Spleen (tissue), 11 donors: ENCODE measurements around the gene SMAD5. TPM values are rescaled to one million over a fixed set of nuclear protein-coding genes. Genes with fewer than 3 reads are reported as not detected.

ENCODE experiments used
- DNase-seq: peaks from one replicate; pipeline ENCODE4 v3.0.0-alpha.2; 2020
- H3K27ac ChIP-seq, 8 donors: fragments of 200-600 bp; sonication (generic) in 7 of 8; 1 replicate in 4 of 8; 2 replicates in 4 of 8; pipeline versions ENCODE4 v1.5.0 to v1.8.0; 2016 to 2021; ENCODE audit warnings: inconsistent platforms in 4 of 8, mild to moderate bottlenecking in 4 of 8, moderate library complexity in 1 of 8
- H3K27me3 ChIP-seq, 7 donors: fragments of 200-600 bp; sonication (generic) in 6 of 7; replicated peaks in 1 of 7; 1 replicate in 4 of 7; 2 replicates in 3 of 7; pipeline versions ENCODE4 v1.5.0 to v1.8.0; 2016 to 2021; ENCODE audit warnings: inconsistent platforms in 3 of 7, mild to moderate bottlenecking in 1 of 7
- H3K36me3 ChIP-seq, 6 donors: fragments of 200-600 bp; sonication (generic) in 5 of 6; 1 replicate in 4 of 6; 2 replicates in 2 of 6; pipeline versions ENCODE4 v1.5.0 to v1.8.0; 2016 to 2021; ENCODE audit warnings: inconsistent platforms in 2 of 6
- H3K4me1 ChIP-seq, 6 donors: fragments of 200-600 bp; sonication (generic) in 5 of 6; 1 replicate in 3 of 6; 2 replicates in 3 of 6; pipeline versions ENCODE4 v1.5.0 to v1.8.0; 2016 to 2021; ENCODE audit warnings: inconsistent platforms in 3 of 6
- H3K4me3 ChIP-seq, 8 donors: fragments of 200-600 bp; sonication (generic) in 7 of 8; 1 replicate in 4 of 8; 2 replicates in 4 of 8; pipeline versions ENCODE4 v1.5.0 to v1.8.0; 2016 to 2021; ENCODE audit warnings: inconsistent platforms in 4 of 8, mild to moderate bottlenecking in 4 of 8, moderate library complexity in 2 of 8
- H3K9me3 ChIP-seq, 8 donors: fragments of 200-600 bp; sonication (generic) in 7 of 8; 1 replicate in 4 of 8; 2 replicates in 4 of 8; pipeline versions ENCODE4 v1.5.0 to v1.8.0; 2016 to 2021; ENCODE audit warnings: inconsistent platforms in 4 of 8
- CTCF ChIP-seq, 11 experiments: fragments of 200-600 bp in 7 of 11; fragments of 450-650 bp in 4 of 11; sonication (generic) in 4 of 11; IDR thresholded peaks in 8 of 11; conservative IDR thresholded peaks in 3 of 11; 1 replicate in 7 of 11; 2 replicates in 4 of 11; pipeline versions ENCODE4 v1.4.0 to v1.8.0; 2016 to 2021; ENCODE audit warnings: antibody characterized with exemption in 11 of 11, inconsistent platforms in 4 of 11, mild to moderate bottlenecking in 1 of 11
- POLR2A ChIP-seq, 3 donors: fragments of 450-650 bp; IDR thresholded peaks; one replicate each; pipeline ENCODE4 v1.5.1; 2017; ENCODE audit warnings: antibody characterized with exemption in 3 of 3, mild to moderate bottlenecking in 1 of 3
- POLR2AphosphoS5 ChIP-seq, 3 donors: sonication (generic); formaldehyde crosslinking; IDR thresholded peaks; one replicate each; pipeline ENCODE4 v1.5.1; 2017; ENCODE audit warnings: antibody characterized with exemption in 3 of 3
- whole genome bisulfite sequencing, 5 donors: extraction: QIAGEN DNeasy Blood & Tissue Kit in 3 of 5; methylation state at CpG; one replicate each; pipeline versions ENCODE4 v1.1.5 to v1.1.7; 2013 to 2018; 5-methylcytosine and 5-hydroxymethylcytosine counted together
- intact Hi-C: fragments of 100-400 bp; cut with DNase I; formaldehyde crosslinking; loops from one replicate; pipeline ENCODE4 v1.15.0; 2023; ENCODE audit warnings: low total_unique reads
- polyA plus RNA-seq, 3 donors: library from polyadenylated mRNA; stranded (reverse); fragments of 200-250 nt; gene quantifications; one replicate each; pipeline ENCODE4 v1.2.1, GENCODE V29; 2013
- total RNA-seq, 7 donors: library from RNA; depleted of rRNA in 3 of 7; stranded (reverse); fragments of >200 nt in 3 of 7; fragmentation: NEBNext Ultra II Directional in 4 of 7; extraction: Animal tissue kit (Norgen Biotek cat#: 25700) in 4 of 7; gene quantifications; one replicate each; pipeline versions ENCODE4 v1.1.0 to v1.2.1, GENCODE V29; 2016 to 2021
- donor health status: healthy with polysubstance abuse.
- donor health status: DM: no; HTN: no; CAD: no; lungs with moderate emphysema.
- donor health status: DM: no; HTN: no; CAD: no.
- donor health status: Bipolar disorder and iron deficiency.
- donor health status: healthy.
- donor health status: DM: no; HTN: no; CAD: no.
- donor health status: DM: yes; HTN: yes; CAD: no.

SMAD5 gene
- total and polyA plus RNA-seq, 10 donors: 5.3 to 70.4 (median 52.8) TPM

- peaks cover 0 to 18% (median 0%) of the 10 kb centered on the region in 7 donors for H3K27me3 ChIP-seq
- H3K4me1 ChIP-seq: no peaks in the 10 kb centered on the region
- intact Hi-C loops: no loop called here
- DNase-seq: no peak
- no peak overlapping the region for H3K4me3 ChIP-seq
- no peak for TF ChIP-seq CTCF (IDR thresholded peaks at IDR 0.05 in 8 of 11, conservative IDR thresholded peaks at IDR 0.05 in 3 of 11)
- TF ChIP-seq POLR2A (IDR thresholded peaks at IDR 0.05): no peak
- no peak for TF ChIP-seq POLR2AphosphoS5 (IDR thresholded peaks at IDR 0.05)
- no peaks in the 10 kb centered on the region for H3K36me3 ChIP-seq
- no peak overlapping the region for H3K27ac ChIP-seq
- WGBS, 5 donors: 87 to 95% (median 93%) methylated on average over 4 of the region's 4 CpGs
- peaks cover 0 to 32% (median 25%) of the 10 kb centered on the region in 8 donors for H3K9me3 ChIP-seq
Measured at GRCh38 chr5:136221340-136221739, 88.7 kb downstream of the SMAD5 start.

DNA sequence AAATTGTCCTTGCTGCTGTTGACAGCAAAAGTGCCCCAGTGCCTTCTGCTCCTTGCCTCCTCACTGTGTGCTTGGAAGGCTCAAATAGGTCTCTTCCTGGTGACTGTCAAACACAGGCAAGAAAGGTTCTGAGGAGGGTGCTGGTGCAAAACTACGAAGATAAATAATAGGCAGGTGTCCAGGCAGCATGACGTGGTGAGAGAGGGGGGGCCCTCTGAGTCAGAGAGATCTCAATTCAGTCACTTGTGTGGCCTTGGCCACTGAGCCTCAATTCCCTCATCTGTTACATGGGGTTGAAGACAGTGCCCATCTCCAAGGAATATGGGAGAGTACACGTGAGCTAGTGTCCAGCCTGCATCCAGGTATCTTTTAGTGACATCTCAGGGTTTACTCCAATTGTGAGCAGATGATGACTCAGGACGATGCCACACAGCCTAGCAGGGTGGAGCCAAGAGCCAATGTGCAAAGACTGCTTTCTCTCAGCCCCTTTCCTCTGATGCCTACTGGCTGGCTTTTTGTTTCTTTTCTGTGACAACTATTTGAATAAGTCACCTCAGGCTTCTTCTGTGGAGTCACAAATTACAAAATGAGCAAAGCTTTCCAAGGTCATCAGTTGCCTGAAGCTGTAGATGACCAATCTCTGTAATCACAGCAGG lies 90.1 kb downstream of the SMAD5 start:
- no peak for TF ChIP-seq POLR2A (IDR thresholded peaks at IDR 0.05)
- no peak for TF ChIP-seq CTCF (IDR thresholded peaks at IDR 0.05 in 8 of 11, conservative IDR thresholded peaks at IDR 0.05 in 3 of 11)
- no peak for TF ChIP-seq POLR2AphosphoS5 (IDR thresholded peaks at IDR 0.05)
- DNase-seq: no peak
- 63 to 81% (median 71%) methylated on average over 4 of the region's 4 CpGs for WGBS, 5 donors
- Histone ChIP-seq H3K4me3 (no peak overlapping the region), H3K4me1 (no peaks in the 10 kb centered on the region), H3K36me3 (no peaks in the 10 kb centered on the region), H3K27me3 (peaks cover 0 to 23% (median 0%) of the 10 kb centered on the region in 7 donors), H3K9me3 (peaks cover 0 to 32% (median 25%) of the 10 kb centered on the region in 8 donors), H3K27ac (no peak overlapping the region)
- intact Hi-C loops: no loop called here

- no peak for TF ChIP-seq POLR2A (IDR thresholded peaks at IDR 0.05)
- no peak for TF ChIP-seq CTCF (IDR thresholded peaks at IDR 0.05 in 8 of 11, conservative IDR thresholded peaks at IDR 0.05 in 3 of 11)
- H3K4me1 ChIP-seq: no peaks in the 10 kb centered on the region
- intact Hi-C loops: no loop called here
Measured at GRCh38 chr5:136225796-136226195, 93.2 kb downstream of the SMAD5 start.

DNA sequence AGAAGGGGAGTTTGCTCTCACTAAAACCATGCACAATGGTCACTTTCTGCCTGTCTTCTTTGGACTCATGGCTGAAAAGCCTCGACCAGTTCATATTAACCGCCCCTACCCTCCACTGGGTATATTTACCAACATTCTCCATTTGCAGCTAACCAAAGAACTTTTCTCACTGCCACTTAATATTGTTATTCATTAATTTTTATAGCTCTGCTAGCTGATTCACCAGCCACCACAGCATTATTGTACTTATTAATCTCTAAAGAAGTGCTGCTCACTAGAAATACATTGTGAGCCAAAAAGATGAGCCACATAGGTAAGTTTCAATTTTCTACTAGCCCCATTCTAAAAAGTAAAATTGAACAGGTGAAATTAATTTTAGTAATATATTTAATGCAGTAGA lies 93.8 kb downstream of the SMAD5 start:
- no peak overlapping the region for H3K4me3 ChIP-seq
- DNase-seq: no peak
- WGBS, 5 donors: 69 to 87% (median 77%) methylated on average over 2 of the region's 2 CpGs
- intact Hi-C loops: no loop called here
- peaks cover 0 to 43% (median 3%) of the 10 kb centered on the region in 7 donors for H3K27me3 ChIP-seq
- no peak for TF ChIP-seq CTCF (IDR thresholded peaks at IDR 0.05 in 8 of 11, conservative IDR thresholded peaks at IDR 0.05 in 3 of 11)
- H3K4me1 ChIP-seq: no peaks in the 10 kb centered on the region
- H3K36me3 ChIP-seq: no peaks in the 10 kb centered on the region
- no peak overlapping the region for H3K27ac ChIP-seq
- peaks cover 0 to 8% (median 2%) of the 10 kb centered on the region in 8 donors for H3K9me3 ChIP-seq

More at GRCh38 chr5:136225796-136226195, 93.2 kb downstream of the SMAD5 start:
- Histone ChIP-seq H3K4me3 (no peak overlapping the region), H3K27ac (no peak overlapping the region), H3K36me3 (no peaks in the 10 kb centered on the region), H3K27me3 (peaks cover 0 to 43% (median 0%) of the 10 kb centered on the region in 7 donors), H3K9me3 (peaks cover 0 to 14% (median 8%) of the 10 kb centered on the region in 8 donors)
- DNase-seq: no peak
- WGBS, 5 donors: 60 to 100% (median 70%) methylated on average over 1 to 2 of the region's 2 CpGs
